Panc1 (cell line): ENCODE data around the gene OR10A4. TPM values are rescaled to one million over a fixed set of nuclear protein-coding genes. Genes with fewer than 3 reads are reported as not detected.

Experiments
- ATAC-seq: fragments of 200-7000 bp; cut with Tn5 transposase; 2 replicates; pipeline ENCODE4 v1.9.1; 2020; ENCODE audit warnings: mild to moderate bottlenecking, moderate library complexity
- BruUV-seq: library from RNA; stranded (reverse); fragments of 400-500 nt; replicated peaks from 2 replicates; lab custom pipeline; 2021; lab: Mats Ljungman, UMichigan
- CTCF ChIA-PET: fragments of 300-600 bp; sonication (Branson Sonifier 250); formaldehyde crosslinking; loops from one replicate; lab custom pipeline; 2022; ENCODE audit warnings: antibody characterized with exemption; lab: Charles Lee
- POLR2A ChIA-PET: fragments of 300-600 bp; sonication (Branson Sonifier 250); formaldehyde crosslinking; loops from one replicate; lab custom pipeline; 2022; ENCODE audit warnings: antibody characterized with exemption; lab: Charles Lee
- DNase-seq: peaks from one replicate; pipeline ENCODE4 v3.0.0-alpha.2; 2010; ENCODE audit warnings: low read depth, low spot score
- H3K27ac ChIP-seq: 2 replicates; pipeline ENCODE4 v1.5.1; 2011; ENCODE audit warnings: mild to moderate bottlenecking, low read length, inconsistent platforms
- H3K27me3 ChIP-seq: fragments of 200-500 bp; sonication (Bioruptor generic); 2 replicates; pipeline ENCODE4 v1.6.0; 2014; ENCODE audit warnings: low read length, inconsistent platforms; ENCODE audit not compliant: control insufficient read depth, insufficient read depth
- H3K36me3 ChIP-seq: fragments of 200-500 bp; sonication (Bioruptor generic); 2 replicates; pipeline ENCODE4 v1.5.1; 2014; ENCODE audit warnings: inconsistent platforms, mild to moderate bottlenecking, low read length, moderate library complexity; ENCODE audit not compliant: control insufficient read depth, insufficient read depth
- H3K4me1 ChIP-seq: 2 replicates; pipeline ENCODE4 v1.5.1; 2011; ENCODE audit warnings: inconsistent platforms, mild to moderate bottlenecking, low read length, moderate library complexity; ENCODE audit not compliant: control insufficient read depth, insufficient read depth
- H3K4me3 ChIP-seq, 2 experiments: 2 replicates each; pipeline ENCODE4 v1.5.1; 2011 to 2012; ENCODE audit warnings: low read depth in 2 of 2, low read length in 2 of 2, mild to moderate bottlenecking in 2 of 2, inconsistent platforms in 1 of 2, moderate library complexity in 1 of 2
- H3K9me3 ChIP-seq: fragments of 200-500 bp; sonication (Bioruptor generic); 2 replicates; pipeline ENCODE4 v1.5.1; 2014; ENCODE audit warnings: low read depth, mild to moderate bottlenecking, inconsistent platforms, low read length, moderate library complexity; ENCODE audit not compliant: control insufficient read depth, insufficient read depth
- POLR2AphosphoS5 ChIP-seq: IDR thresholded peaks from 2 replicates; pipeline ENCODE4 v1.6.1; 2012; ENCODE audit warnings: mild to moderate bottlenecking, low read depth, low read length, moderate library complexity
- REST ChIP-seq, 2 experiments: IDR thresholded peaks; 2 replicates each; pipeline ENCODE4 v1.6.1; 2011 to 2012; ENCODE audit warnings: low read depth in 2 of 2, control low read depth in 1 of 2, low read length in 1 of 2, mild to moderate bottlenecking in 1 of 2, moderate library complexity in 1 of 2; ENCODE audit not compliant: insufficient read depth in 1 of 2
- SIN3A ChIP-seq: IDR thresholded peaks from 2 replicates; pipeline ENCODE4 v1.6.1; 2012; ENCODE audit warnings: low read depth, mild to moderate bottlenecking, low read length, moderate library complexity, borderline replicate concordance; ENCODE audit not compliant: insufficient read depth
- TCF7L2 ChIP-seq: IDR thresholded peaks from 2 replicates; pipeline ENCODE4 v1.6.1; 2011; ENCODE audit warnings: mild to moderate bottlenecking, low read depth, low read length, inconsistent platforms
- in situ Hi-C: cut with HindIII; loops from 2 replicates; pipeline ENCODE4 v1.10.0; 2016; ENCODE audit warnings: low sequenced_read_pairs, low pct_unique_long_range_greater_than_20kb
- intact Hi-C: fragments of 100-400 bp; cut with micrococcal nuclease; formaldehyde crosslinking; loops from one replicate; pipeline ENCODE4 v1.10.0; 2022; ENCODE audit not compliant: unreplicated experiment
- total RNA-seq: library from RNA; stranded (reverse); gene quantifications from one replicate; pipeline ENCODE4 v1.2.1, GENCODE V29; 2021; ENCODE audit not compliant: unreplicated experiment
- TF ChIP-seq, protein P1 (sequence below): fragments of 450-650 bp; IDR thresholded peaks from 2 replicates; pipeline ENCODE4 v1.5.1; 2017; ENCODE audit warnings: mild to moderate bottlenecking

The OR10A4 gene
- total RNA-seq, 1 experiment from 2014 or later, result not detected

DNA sequence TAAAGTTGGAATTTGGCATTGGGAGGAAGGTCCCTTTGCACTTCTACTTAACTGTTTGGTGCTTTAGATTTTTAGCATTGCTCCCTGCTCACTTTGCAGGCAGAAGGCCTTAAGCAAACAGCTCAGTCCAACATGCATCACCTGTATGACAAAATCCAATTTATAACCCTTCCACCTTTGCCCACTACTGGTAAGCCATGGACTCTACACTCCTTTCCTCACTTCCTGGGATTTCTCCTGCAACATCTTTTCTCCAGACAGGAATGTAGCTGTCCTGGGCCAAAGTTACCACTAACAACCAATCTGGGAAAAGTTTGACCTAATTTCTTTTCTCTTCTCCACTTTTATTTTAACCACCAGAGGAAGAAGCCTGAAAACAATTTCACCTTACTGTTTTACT lies 17.7 kb downstream of the OR10A4 start:
- Histone ChIP-seq H3K4me3 (no peak overlapping the region), H3K27me3 (no peaks in the 10 kb centered on the region; the same call in 1 of the 2 replicates), H3K36me3 (no peaks in the 10 kb centered on the region), H3K9me3 (no peaks in the 10 kb centered on the region), H3K27ac (no peak overlapping the region), H3K4me1 (no peaks in the 10 kb centered on the region)
- no peak for DNase-seq
- no TSS peak for BruUV-seq
- TF ChIP-seq SIN3A (no peak), POLR2AphosphoS5 (no peak), REST (IDR thresholded peaks at IDR 0.05; ENCODE audit: insufficient read depth in 1 of 2, low read depth in 2 of 2, low read length in 1 of 2) (no peak), TCF7L2 (no peak)
- TF ChIP-seq, protein P1, sequence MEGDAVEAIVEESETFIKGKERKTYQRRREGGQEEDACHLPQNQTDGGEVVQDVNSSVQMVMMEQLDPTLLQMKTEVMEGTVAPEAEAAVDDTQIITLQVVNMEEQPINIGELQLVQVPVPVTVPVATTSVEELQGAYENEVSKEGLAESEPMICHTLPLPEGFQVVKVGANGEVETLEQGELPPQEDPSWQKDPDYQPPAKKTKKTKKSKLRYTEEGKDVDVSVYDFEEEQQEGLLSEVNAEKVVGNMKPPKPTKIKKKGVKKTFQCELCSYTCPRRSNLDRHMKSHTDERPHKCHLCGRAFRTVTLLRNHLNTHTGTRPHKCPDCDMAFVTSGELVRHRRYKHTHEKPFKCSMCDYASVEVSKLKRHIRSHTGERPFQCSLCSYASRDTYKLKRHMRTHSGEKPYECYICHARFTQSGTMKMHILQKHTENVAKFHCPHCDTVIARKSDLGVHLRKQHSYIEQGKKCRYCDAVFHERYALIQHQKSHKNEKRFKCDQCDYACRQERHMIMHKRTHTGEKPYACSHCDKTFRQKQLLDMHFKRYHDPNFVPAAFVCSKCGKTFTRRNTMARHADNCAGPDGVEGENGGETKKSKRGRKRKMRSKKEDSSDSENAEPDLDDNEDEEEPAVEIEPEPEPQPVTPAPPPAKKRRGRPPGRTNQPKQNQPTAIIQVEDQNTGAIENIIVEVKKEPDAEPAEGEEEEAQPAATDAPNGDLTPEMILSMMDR, result peak; percentile 17; the same call in 1 of the 2 replicates
- CTCF ChIA-PET, result interaction anchor here (0.7 kb wide), 1 partner anchor 28 kb away, joined by 3 read pairs; no protein-coding TSS in a partner anchor
- in situ Hi-C loops (no loop called here), intact Hi-C loops (no loop called here)
- POLR2A ChIA-PET, result no interaction called here
- ATAC-seq, result no peak

- no TSS peak for BruUV-seq
- Histone ChIP-seq H3K27ac (no peak overlapping the region), H3K9me3 (no peaks in the 10 kb centered on the region), H3K4me1 (no peaks in the 10 kb centered on the region), H3K27me3 (no peaks in the 10 kb centered on the region; the same call in 1 of the 2 replicates), H3K36me3 (no peaks in the 10 kb centered on the region), H3K4me3 (no peak overlapping the region)
- ATAC-seq (no peak), DNase-seq (no peak)
- intact Hi-C loops (no loop called here), in situ Hi-C loops (no loop called here)
- TF ChIP-seq REST (IDR thresholded peaks at IDR 0.05; ENCODE audit: insufficient read depth in 1 of 2, low read depth in 2 of 2, low read length in 1 of 2) (no peak), POLR2AphosphoS5 (no peak), TCF7L2 (no peak), SIN3A (no peak)
- TF ChIP-seq, protein P1, result no peak
- CTCF ChIA-PET, result no interaction called here
- POLR2A ChIA-PET, result no interaction called here
These were observed 18.6 kb downstream of the OR10A4 start for GRCh38 chr11:6895010-6895409.
